Psoas muscle (tissue), 8 donors: ENCODE measurements around the gene PHAF1. TPM values are rescaled to one million over a fixed set of nuclear protein-coding genes. Genes with fewer than 3 reads are reported as not detected.

ENCODE experiments used
- ATAC-seq, 4 donors: fragments of 200-7000 bp; cut with Tn5 transposase; one replicate each; pipeline ENCODE4 v1.9.1; 2020; ENCODE audit warnings: moderate library complexity in 3 of 4, mild to moderate bottlenecking in 2 of 4
- DNase-seq, 2 donors: peaks; one replicate each; pipeline ENCODE4 v3.0.0-alpha.2; 2020
- H3K27ac ChIP-seq: fragments of 200-600 bp; one replicate; pipeline ENCODE4 v1.8.0; 2022
- H3K27me3 ChIP-seq, 3 donors: fragments of 200-600 bp in 1 of 3; one replicate each; pipeline versions ENCODE4 v1.6.1 to v1.8.0; 2013 to 2022; ENCODE audit warnings: low read length in 2 of 3, mild to moderate bottlenecking in 2 of 3, moderate library complexity in 1 of 3; ENCODE audit not compliant: insufficient read depth in 3 of 3
- H3K36me3 ChIP-seq, 2 donors: fragments of 200-600 bp in 1 of 2; one replicate each; pipeline versions ENCODE4 v1.6.1 to v1.8.0; 2013 to 2022; ENCODE audit warnings: low read depth in 1 of 2, mild to moderate bottlenecking in 1 of 2, moderate library complexity in 1 of 2; ENCODE audit not compliant: insufficient read depth in 1 of 2
- H3K4me1 ChIP-seq: fragments of 200-600 bp; one replicate; pipeline ENCODE4 v1.8.0; 2022
- H3K4me3 ChIP-seq: fragments of 200-600 bp; one replicate; pipeline ENCODE4 v1.8.0; 2022; ENCODE audit warnings: mild to moderate bottlenecking
- H3K9me3 ChIP-seq: fragments of 200-600 bp; one replicate; pipeline ENCODE4 v1.8.0; 2022
- WGBS, 3 donors: extraction: QIAGEN DNeasy Blood & Tissue Kit; methylation state at CpG; one replicate each; pipeline versions ENCODE4 v1.1.6 to v1.1.7; 2013; 5-methylcytosine and 5-hydroxymethylcytosine counted together
- intact Hi-C, 2 donors: fragments of 100-400 bp; cut with DNase I; formaldehyde crosslinking; loops; one replicate each; pipeline versions ENCODE4 v1.11.0 to v1.14.2; 2022
- polyA plus RNA-seq, 3 donors: library from polyadenylated mRNA; stranded (reverse); fragments of 200-250 nt; gene quantifications; one replicate each; pipeline ENCODE4 v1.2.3, GENCODE V29; 2013
- total RNA-seq, 4 donors: library from RNA; stranded (reverse); fragmentation: NEBNext Ultra II Directional in 2 of 4; extraction: Animal tissue kit (Norgen Biotek cat#: 25700) in 2 of 4; gene quantifications; one replicate each; pipeline versions ENCODE4 v1.2.1 to v1.2.4, GENCODE V29; 2021 to 2023
- TF ChIP-seq, protein P1 (sequence below): fragments of 200-600 bp; IDR thresholded peaks from one replicate; pipeline ENCODE4 v1.8.0; 2022; ENCODE audit warnings: antibody characterized with exemption
- donor health status: healthy with polysubstance abuse.
- donor health status: DM: no; HTN: no; CAD: no; lungs with moderate emphysema.
- donor health status: Bipolar disorder and iron deficiency.
- donor health status: healthy.
- donor health status: DM: yes; HTN: yes; CAD: no.
- donor health status: DM: no; HTN: no; CAD: no.
- donor health status: DM: no; HTN: no; CAD: no.
- donor health status: DM: yes; HTN: yes; CAD: no.

PHAF1 gene
- total and polyA plus RNA-seq, 7 donors: 12.2 to 60.4 (median 15.4) TPM

DNA sequence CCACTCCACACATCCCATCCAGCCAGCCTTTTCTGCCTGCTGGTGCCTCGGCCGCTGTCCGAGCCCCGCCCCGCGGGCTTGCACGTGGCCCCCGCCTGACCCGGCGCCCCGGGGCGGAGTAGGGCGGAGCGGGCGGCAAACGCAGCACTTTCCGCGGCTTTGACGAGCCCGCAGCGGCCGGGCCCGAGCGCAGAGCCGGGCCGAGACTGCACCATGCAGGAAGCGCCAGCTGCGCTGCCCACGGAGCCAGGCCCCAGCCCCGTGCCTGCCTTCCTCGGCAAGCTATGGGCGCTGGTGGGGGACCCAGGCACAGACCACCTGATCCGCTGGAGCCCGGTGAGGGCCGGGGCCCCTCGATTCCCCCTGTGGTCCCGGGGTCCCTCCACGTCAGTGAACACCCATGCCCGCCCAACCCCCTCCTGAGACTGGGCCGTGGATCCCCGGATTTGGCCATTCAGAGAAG lies 54.9 kb downstream of the PHAF1 start, which contains the start of gene HSF4:
Gene HSF4 (plus strand): TSS at position 147 of the 463 bp plus-strand sequence. CDS start 67 bp downstream, at position 214.
- H3K9me3 ChIP-seq: no peaks in the 10 kb centered on the region
- intact Hi-C loops: no loop called here
- peak within 1 kb of the TSS; percentile 93 for H3K27ac ChIP-seq
- peaks cover 43% of the 10 kb centered on the region for H3K4me1 ChIP-seq
- H3K27me3 ChIP-seq: no peaks in the 10 kb centered on the region
- TF ChIP-seq, protein P1, sequence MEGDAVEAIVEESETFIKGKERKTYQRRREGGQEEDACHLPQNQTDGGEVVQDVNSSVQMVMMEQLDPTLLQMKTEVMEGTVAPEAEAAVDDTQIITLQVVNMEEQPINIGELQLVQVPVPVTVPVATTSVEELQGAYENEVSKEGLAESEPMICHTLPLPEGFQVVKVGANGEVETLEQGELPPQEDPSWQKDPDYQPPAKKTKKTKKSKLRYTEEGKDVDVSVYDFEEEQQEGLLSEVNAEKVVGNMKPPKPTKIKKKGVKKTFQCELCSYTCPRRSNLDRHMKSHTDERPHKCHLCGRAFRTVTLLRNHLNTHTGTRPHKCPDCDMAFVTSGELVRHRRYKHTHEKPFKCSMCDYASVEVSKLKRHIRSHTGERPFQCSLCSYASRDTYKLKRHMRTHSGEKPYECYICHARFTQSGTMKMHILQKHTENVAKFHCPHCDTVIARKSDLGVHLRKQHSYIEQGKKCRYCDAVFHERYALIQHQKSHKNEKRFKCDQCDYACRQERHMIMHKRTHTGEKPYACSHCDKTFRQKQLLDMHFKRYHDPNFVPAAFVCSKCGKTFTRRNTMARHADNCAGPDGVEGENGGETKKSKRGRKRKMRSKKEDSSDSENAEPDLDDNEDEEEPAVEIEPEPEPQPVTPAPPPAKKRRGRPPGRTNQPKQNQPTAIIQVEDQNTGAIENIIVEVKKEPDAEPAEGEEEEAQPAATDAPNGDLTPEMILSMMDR: no peak
- H3K4me3 ChIP-seq: peak within 1 kb of the TSS; percentile 76
- DNase-seq (peak; percentile 82 to 89), ATAC-seq (peak; percentile 47 to 63 (median 56))
- peaks cover 0 to 20% of the 10 kb centered on the region in 2 donors for H3K36me3 ChIP-seq
- 2 to 4% (median 2%) methylated on average over 28 to 41 of the region's 41 CpGs for WGBS, 3 donors

DNA sequence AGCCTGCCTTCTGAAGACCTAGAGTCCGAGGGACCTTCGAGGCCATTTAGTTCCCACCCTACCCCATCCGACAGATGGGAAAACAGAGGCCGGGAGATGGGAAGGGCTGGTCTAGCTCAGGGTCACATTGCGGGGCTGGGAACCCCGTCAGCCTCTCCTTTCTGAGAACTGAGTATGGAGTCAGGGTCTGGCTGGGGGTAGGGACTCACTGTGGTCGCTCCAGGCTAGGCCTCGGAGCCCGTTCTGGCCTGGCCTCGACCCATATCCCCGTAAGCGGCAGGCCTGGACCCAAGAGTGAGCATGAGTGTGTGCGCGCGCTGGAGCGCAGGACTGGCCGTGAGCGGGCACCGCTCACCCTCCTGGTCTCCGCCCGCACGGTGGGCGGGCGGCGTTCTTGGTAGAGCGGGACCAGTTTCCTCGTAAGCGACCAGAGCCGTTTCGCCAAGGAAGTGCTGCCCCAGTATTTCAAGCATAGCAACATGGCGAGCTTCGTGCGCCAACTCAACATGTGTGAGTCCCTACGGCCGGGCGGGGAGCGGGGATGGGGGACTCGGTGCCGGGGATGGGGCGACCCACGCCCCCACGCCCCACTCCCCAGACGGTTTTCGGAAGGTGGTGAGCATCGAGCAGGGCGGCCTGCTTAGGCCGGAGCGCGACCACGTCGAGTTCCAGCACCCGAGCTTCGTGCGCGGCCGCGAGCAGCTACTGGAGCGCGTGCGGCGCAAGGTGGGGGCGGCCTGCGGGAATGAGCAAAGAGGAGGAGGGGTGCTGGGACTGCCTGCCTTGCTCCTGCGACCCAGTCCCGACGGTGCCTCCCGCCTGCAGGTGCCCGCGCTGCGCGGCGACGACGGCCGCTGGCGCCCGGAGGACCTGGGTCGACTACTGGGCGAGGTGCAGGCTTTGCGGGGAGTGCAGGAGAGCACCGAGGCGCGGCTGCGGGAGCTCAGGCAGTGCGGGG lies 55.7 kb downstream of the PHAF1 start:
- intact Hi-C loops: no loop called here
- Histone ChIP-seq H3K27me3 (no peaks in the 10 kb centered on the region), H3K36me3 (peaks cover 0 to 20% of the 10 kb centered on the region in 2 donors), H3K4me3 (peak overlapping the region; percentile 76), H3K4me1 (peaks cover 49% of the 10 kb centered on the region), H3K27ac (peak overlapping the region; percentile 93), H3K9me3 (no peaks in the 10 kb centered on the region)
- ATAC-seq (no peak), DNase-seq (peak in 1 of 2 donors; percentile 31)
- WGBS, 3 donors: 35 to 47% (median 46%) methylated on average over 69 to 85 of the region's 85 CpGs
- TF ChIP-seq, protein P1: no peak

DNA sequence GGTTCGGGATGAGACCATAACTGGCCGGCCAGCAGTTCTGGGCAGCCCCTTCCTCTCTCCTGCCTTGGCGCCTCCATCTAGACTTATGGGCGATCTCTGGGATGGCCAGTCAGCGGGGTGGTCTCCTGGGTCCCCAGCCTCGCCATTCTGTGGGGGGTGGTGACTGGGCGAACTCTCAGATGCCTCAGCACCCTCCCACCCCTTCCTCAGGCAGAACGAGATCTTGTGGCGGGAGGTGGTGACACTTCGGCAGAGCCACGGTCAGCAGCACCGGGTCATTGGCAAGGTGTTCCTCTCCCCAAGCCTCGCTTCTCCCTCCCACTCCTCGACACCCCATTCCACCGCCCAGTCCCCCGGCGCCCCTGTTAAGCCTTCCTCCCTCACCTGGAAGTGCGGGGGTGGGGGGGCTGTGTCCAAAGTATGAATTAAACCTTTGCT lies 56.4 kb downstream of the PHAF1 start:
- WGBS, 3 donors: 52 to 62% (median 54%) methylated on average over 10 to 18 of the region's 18 CpGs
- Histone ChIP-seq H3K4me3 (no peak overlapping the region), H3K27ac (peak overlapping the region; percentile 93), H3K4me1 (peaks cover 48% of the 10 kb centered on the region), H3K36me3 (peaks cover 0 to 20% of the 10 kb centered on the region in 2 donors), H3K9me3 (no peaks in the 10 kb centered on the region), H3K27me3 (no peaks in the 10 kb centered on the region)
- intact Hi-C loops: no loop called here
- no peak for ATAC-seq
- TF ChIP-seq, protein P1: no peak
- peak in 1 of 2 donors; percentile 8 for DNase-seq

DNA sequence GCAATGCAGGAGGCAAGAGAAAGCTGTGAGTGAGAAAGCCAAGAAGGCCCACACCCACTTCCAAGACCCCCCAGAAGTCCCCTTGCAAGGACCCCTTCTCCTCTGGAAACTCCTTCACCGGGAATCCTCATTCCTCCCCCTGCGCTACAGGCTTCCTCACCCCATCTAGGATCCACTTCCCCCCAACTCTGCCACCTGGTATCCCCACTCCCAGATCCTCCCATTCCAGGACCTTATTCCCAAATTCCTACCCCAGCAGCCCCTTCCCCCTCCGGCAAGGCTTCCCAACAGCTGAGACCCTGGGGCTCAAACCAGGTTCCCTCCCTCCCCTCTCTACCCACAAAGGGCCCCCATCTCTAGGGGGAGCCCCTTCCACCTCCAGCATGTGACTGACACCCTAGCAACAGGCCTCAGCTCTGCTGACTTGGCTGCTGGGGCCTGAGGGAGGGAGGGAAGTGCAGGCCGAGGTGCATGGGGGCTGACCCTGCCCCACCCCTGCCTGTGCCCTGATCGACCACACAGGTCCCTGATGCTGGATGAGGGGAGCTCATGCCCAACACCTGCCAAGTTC lies 56.9 kb downstream of the PHAF1 start:
- WGBS, 3 donors: 73 to 88% (median 83%) methylated on average over 5 of the region's 5 CpGs
- TF ChIP-seq, protein P1: no peak
- intact Hi-C loops: no loop called here
- peak overlapping the region; percentile 97 for H3K27ac ChIP-seq
- H3K4me3 ChIP-seq: no peak overlapping the region
- H3K4me1 ChIP-seq: peaks cover 43% of the 10 kb centered on the region
- no peaks in the 10 kb centered on the region for H3K9me3 ChIP-seq
- ATAC-seq (no peak), DNase-seq (no peak)
- peaks cover 0 to 20% of the 10 kb centered on the region in 2 donors for H3K36me3 ChIP-seq
- H3K27me3 ChIP-seq: no peaks in the 10 kb centered on the region
